CD4-positive, alpha-beta T cell (primary cell): ENCODE data around the gene KRI1. TPM values are rescaled to one million over a fixed set of nuclear protein-coding genes. Genes with fewer than 3 reads are reported as not detected.
A peak's percentile ranks its signal among the peaks of the same experiment; 100 is the strongest.

Experiments used
- ATAC-seq: fragments of 200-7000 bp; cut with Tn5 transposase; one replicate; pipeline ENCODE4 v1.10.0; 2022; ENCODE audit warnings: mild to moderate bottlenecking; ENCODE audit not compliant: poor library complexity
- CTCF ChIA-PET: fragments of 350-600 bp; sonication (Branson Sonifier 250); formaldehyde crosslinking; loops from one replicate; lab custom pipeline; 2021; ENCODE audit warnings: antibody characterized with exemption, inconsistent platforms; lab: Charles Lee
- POLR2A ChIA-PET: fragments of 350-600 bp; sonication (Branson Sonifier 250); formaldehyde crosslinking; loops from one replicate; lab custom pipeline; 2021; ENCODE audit warnings: antibody characterized with exemption, inconsistent platforms; lab: Charles Lee
- DNase-seq, 14 experiments: peaks; one replicate each; pipeline ENCODE4 v3.0.0-alpha.2; 2013 to 2020; ENCODE audit warnings: mixed read lengths in 2 of 14
- H3K27ac ChIP-seq, 2 donors: one replicate each; pipeline versions ENCODE4 v1.5.1 to v1.7.0; 2013; ENCODE audit warnings: low read length in 2 of 2, low read depth in 1 of 2, mild to moderate bottlenecking in 1 of 2
- H3K27me3 ChIP-seq, 2 experiments: 1 replicate in 1 of 2; 2 replicates in 1 of 2; pipeline versions ENCODE4 v1.6.1 to v1.7.0; 2013; ENCODE audit warnings: low read length in 2 of 2, control low read depth in 1 of 2, mild to moderate bottlenecking in 1 of 2, moderate library complexity in 1 of 2; ENCODE audit not compliant: insufficient read depth in 2 of 2, control insufficient read depth in 1 of 2
- H3K36me3 ChIP-seq: one replicate; pipeline ENCODE4 v1.6.1; 2013; ENCODE audit warnings: low read length, control low read depth; ENCODE audit not compliant: insufficient read depth
- H3K4me1 ChIP-seq: one replicate; pipeline ENCODE4 v1.6.1; 2013; ENCODE audit warnings: low read length, control low read depth; ENCODE audit not compliant: insufficient read depth
- H3K4me3 ChIP-seq: one replicate; pipeline ENCODE4 v1.5.1; 2013; ENCODE audit warnings: mild to moderate bottlenecking, low read length, moderate library complexity
- H3K9me3 ChIP-seq, 2 experiments: 1 replicate in 1 of 2; 2 replicates in 1 of 2; pipeline versions ENCODE4 v1.6.1 to v1.7.0; 2013; ENCODE audit warnings: low read length in 2 of 2, mild to moderate bottlenecking in 2 of 2, control low read depth in 1 of 2, moderate library complexity in 1 of 2; ENCODE audit not compliant: control insufficient read depth in 1 of 2, insufficient read depth in 1 of 2
- H3K27ac Mint-ChIP-seq: one replicate; pipeline ENCODE4 v1.8.0; 2020; ENCODE audit warnings: mixed read lengths
- H3K27me3 Mint-ChIP-seq: one replicate; pipeline ENCODE4 v1.8.0; 2021; ENCODE audit warnings: mixed read lengths
- H3K36me3 Mint-ChIP-seq: one replicate; pipeline ENCODE4 v1.8.0; 2021; ENCODE audit warnings: low read depth, mixed read lengths
- H3K4me1 Mint-ChIP-seq: one replicate; pipeline ENCODE4 v1.8.0; 2021; ENCODE audit warnings: low read depth, mixed read lengths
- H3K4me3 Mint-ChIP-seq: one replicate; pipeline ENCODE4 v1.8.0; 2020; ENCODE audit warnings: mild to moderate bottlenecking, mixed read lengths
- H3K9me3 Mint-ChIP-seq: one replicate; pipeline ENCODE4 v1.8.0; 2020; ENCODE audit warnings: mixed read lengths
- intact Hi-C, 2 experiments: fragments of 100-400 bp; cut with DNase I in 1 of 2; cut with micrococcal nuclease in 1 of 2; formaldehyde crosslinking; loops; one replicate each; pipeline versions ENCODE4 v1.15.1 to v1.9.0; 2023 to 2025; cut with DNase I, micrococcal nuclease
- total RNA-seq, 174 experiments: library from RNA in 2 of 174; stranded (reverse) in 2 of 174; gene quantifications; one replicate each; pipeline ENCODE4 v1.2.3 and lab custom pipeline; 2021 to 2026
- TF ChIP-seq, protein P1 (sequence below): fragments of 200-600 bp; IDR thresholded peaks from one replicate; pipeline ENCODE4 v1.8.0; 2022; ENCODE audit warnings: antibody characterized with exemption, mild to moderate bottlenecking

KRI1 gene
- total RNA-seq, 2 experiments from 2014 or later = 36.8 to 39.6 TPM

DNA sequence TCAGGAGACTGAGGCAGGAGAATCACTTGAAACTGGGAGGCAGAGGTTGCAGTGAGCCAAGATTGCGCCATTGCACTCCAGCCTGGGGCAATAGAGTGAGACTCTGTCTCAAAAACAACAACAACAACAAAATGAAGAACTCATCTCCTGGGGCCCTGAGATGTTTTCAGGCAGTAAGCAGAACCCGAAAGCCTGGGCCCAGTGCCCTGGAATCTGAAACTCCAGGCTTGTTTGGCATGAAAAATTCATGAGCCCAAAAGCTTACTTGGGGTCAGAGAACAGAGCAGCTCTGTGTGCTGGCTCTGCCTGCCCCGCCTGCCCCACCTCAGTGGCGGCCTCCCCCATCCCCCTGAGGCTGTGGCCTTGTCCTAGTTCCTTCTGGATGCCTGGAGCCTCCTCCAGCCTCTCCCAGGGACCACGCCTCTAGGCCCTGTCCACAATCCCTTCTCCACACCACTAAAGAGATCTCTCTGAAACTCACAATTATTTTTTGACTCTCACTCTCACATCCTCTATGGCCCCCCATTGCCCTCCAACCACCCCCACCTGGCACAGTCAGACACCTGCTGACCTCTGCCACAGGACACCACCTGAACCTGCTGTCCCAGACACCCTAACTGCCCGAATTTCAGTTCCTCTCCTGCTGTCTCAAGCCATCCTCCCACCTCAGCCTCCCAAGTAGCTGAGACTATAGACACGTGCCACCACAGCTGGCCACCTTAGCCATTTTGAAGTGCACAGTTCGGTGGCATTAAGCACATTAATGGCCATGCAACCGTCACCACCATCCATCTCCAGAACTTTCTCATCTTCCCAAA lies 28.2 kb upstream of the KRI1 start:
- TF ChIP-seq, protein P1, sequence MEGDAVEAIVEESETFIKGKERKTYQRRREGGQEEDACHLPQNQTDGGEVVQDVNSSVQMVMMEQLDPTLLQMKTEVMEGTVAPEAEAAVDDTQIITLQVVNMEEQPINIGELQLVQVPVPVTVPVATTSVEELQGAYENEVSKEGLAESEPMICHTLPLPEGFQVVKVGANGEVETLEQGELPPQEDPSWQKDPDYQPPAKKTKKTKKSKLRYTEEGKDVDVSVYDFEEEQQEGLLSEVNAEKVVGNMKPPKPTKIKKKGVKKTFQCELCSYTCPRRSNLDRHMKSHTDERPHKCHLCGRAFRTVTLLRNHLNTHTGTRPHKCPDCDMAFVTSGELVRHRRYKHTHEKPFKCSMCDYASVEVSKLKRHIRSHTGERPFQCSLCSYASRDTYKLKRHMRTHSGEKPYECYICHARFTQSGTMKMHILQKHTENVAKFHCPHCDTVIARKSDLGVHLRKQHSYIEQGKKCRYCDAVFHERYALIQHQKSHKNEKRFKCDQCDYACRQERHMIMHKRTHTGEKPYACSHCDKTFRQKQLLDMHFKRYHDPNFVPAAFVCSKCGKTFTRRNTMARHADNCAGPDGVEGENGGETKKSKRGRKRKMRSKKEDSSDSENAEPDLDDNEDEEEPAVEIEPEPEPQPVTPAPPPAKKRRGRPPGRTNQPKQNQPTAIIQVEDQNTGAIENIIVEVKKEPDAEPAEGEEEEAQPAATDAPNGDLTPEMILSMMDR = no peak
- intact Hi-C loops = no loop called here
- H3K4me3 ChIP-seq = no peak overlapping the region
- no peaks in the 10 kb centered on the region for H3K9me3 Mint-ChIP-seq
- H3K4me3 Mint-ChIP-seq = peak overlapping the region; percentile 27
- no peak for ATAC-seq
- H3K4me1 ChIP-seq = peaks cover 26% of the 10 kb centered on the region
- ChIA-PET POLR2A (interaction anchor here (1.0 kb wide), 1 partner anchor 9 kb away, joined by 4 read pairs; no protein-coding TSS in a partner anchor), CTCF (no interaction called here)
- no peak overlapping the region for H3K27ac ChIP-seq
- H3K27me3 ChIP-seq = no peaks in the 10 kb centered on the region
- no peak overlapping the region for H3K27ac Mint-ChIP-seq
- H3K27me3 Mint-ChIP-seq = no peaks in the 10 kb centered on the region
- DNase-seq = no peak
- H3K36me3 ChIP-seq = no peaks in the 10 kb centered on the region
- H3K9me3 ChIP-seq = no peaks in the 10 kb centered on the region
- H3K36me3 Mint-ChIP-seq = no peaks in the 10 kb centered on the region
- H3K4me1 Mint-ChIP-seq = peaks cover 19% of the 10 kb centered on the region

DNA sequence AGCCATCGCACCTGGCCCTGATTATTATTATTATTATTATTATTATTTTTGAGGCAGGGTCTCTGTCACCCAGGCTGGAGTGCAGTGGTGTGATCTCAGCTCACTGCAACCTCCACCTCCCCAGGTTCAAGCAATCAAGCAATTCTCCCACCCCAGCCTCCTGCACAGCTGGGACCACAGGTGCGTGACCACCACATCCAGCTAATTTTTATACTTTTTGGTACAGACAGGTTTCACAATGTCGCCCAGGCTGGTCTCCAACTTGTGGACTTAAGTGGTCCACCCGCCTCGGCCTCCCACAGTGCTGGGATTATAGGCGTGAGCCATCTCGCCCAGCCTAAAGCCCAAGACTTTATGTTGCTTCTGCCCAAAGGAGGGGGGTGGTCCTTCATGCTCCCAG lies 27.3 kb upstream of the KRI1 start:
- no peak overlapping the region for H3K27ac Mint-ChIP-seq
- TF ChIP-seq, protein P1 = no peak
- intact Hi-C loops = no loop called here
- H3K4me1 ChIP-seq = peaks cover 26% of the 10 kb centered on the region
- H3K27ac ChIP-seq = no peak overlapping the region
- H3K36me3 Mint-ChIP-seq = no peaks in the 10 kb centered on the region
- POLR2A ChIA-PET = interaction anchor here (1.3 kb wide), 1 partner anchor 11 kb away, joined by 3 read pairs; no protein-coding TSS in a partner anchor
- peaks cover 18% of the 10 kb centered on the region for H3K4me1 Mint-ChIP-seq
- no peak for DNase-seq
- CTCF ChIA-PET = no interaction called here
- H3K27me3 Mint-ChIP-seq = no peaks in the 10 kb centered on the region
- H3K4me3 Mint-ChIP-seq = no peak overlapping the region
- H3K36me3 ChIP-seq = no peaks in the 10 kb centered on the region
- H3K9me3 Mint-ChIP-seq = no peaks in the 10 kb centered on the region
- no peaks in the 10 kb centered on the region for H3K27me3 ChIP-seq
- H3K4me3 ChIP-seq = no peak overlapping the region
- no peaks in the 10 kb centered on the region for H3K9me3 ChIP-seq
- no peak for ATAC-seq

GRCh38 chr19:10587839-10588150 lies 22.0 kb upstream of the KRI1 start:
- Mint-ChIP-seq H3K4me3 (no peak overlapping the region), H3K9me3 (no peaks in the 10 kb centered on the region), H3K27ac (no peak overlapping the region), H3K36me3 (no peaks in the 10 kb centered on the region), H3K27me3 (no peaks in the 10 kb centered on the region), H3K4me1 (peaks cover 25% of the 10 kb centered on the region)
- Histone ChIP-seq H3K27ac (no peak overlapping the region), H3K4me3 (no peak overlapping the region), H3K36me3 (no peaks in the 10 kb centered on the region), H3K27me3 (no peaks in the 10 kb centered on the region), H3K9me3 (no peaks in the 10 kb centered on the region), H3K4me1 (peaks cover 10% of the 10 kb centered on the region)
- ChIA-PET CTCF (no interaction called here), POLR2A (no interaction called here)
- TF ChIP-seq, protein P1 = no peak
- intact Hi-C loops = no loop called here
- ATAC-seq = no peak
- no peak for DNase-seq
